ENCODE measurements around the gene ATG9B. TPM values are rescaled to one million over a fixed set of nuclear protein-coding genes. Genes with fewer than 3 reads are reported as not detected.
A peak's percentile ranks its signal among the peaks of the same experiment; 100 is the strongest.
"Not testable (repeated sequence)": the region's sequence is repeated elsewhere in the genome, so short reads cannot be mapped to it uniquely, and the experiment has no call there.

The ATG9B gene
- total RNA-seq, 4 donors from 2014 or later: 27.0 to 195 (median 122) TPM

DNA sequence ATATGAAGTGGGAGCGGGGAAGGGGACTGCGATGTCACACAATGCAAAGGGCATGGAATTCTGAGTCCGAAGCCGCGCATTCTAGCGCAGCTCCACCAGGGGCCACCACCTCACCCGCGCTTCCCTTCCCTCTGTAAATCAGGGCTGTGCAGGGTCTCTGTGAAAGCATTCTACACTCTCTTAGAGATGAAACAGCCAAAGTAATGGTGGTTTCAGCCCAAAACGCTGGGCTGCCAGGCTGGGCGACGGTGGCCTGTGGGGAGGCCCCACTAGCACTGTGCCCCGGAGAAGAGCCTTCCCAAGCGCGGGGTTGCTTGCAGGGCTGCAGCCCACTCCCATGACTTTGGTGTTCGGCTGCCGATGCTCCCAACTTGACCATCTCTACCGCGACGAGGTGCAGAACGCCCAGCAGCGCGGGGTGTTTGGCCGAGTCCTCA is 11.4 kb downstream of the ATG9B start:
- Histone ChIP-seq H3K9me3 (no peaks in the 10 kb centered on the region), H3K36me3 (no peaks in the 10 kb centered on the region), H3K27me3 (peaks cover 53% of the 10 kb centered on the region), H3K4me3 (peak overlapping the region; percentile 44), H3K4me1 (peaks cover 48% of the 10 kb centered on the region), H3K27ac (no peak overlapping the region)
- 47% methylated on average over 12 of the region's 23 CpGs for WGBS
- no peak for DNase-seq (ENCODE audit: low spot score in 2 of 2)
- TF ChIP-seq, protein P1, sequence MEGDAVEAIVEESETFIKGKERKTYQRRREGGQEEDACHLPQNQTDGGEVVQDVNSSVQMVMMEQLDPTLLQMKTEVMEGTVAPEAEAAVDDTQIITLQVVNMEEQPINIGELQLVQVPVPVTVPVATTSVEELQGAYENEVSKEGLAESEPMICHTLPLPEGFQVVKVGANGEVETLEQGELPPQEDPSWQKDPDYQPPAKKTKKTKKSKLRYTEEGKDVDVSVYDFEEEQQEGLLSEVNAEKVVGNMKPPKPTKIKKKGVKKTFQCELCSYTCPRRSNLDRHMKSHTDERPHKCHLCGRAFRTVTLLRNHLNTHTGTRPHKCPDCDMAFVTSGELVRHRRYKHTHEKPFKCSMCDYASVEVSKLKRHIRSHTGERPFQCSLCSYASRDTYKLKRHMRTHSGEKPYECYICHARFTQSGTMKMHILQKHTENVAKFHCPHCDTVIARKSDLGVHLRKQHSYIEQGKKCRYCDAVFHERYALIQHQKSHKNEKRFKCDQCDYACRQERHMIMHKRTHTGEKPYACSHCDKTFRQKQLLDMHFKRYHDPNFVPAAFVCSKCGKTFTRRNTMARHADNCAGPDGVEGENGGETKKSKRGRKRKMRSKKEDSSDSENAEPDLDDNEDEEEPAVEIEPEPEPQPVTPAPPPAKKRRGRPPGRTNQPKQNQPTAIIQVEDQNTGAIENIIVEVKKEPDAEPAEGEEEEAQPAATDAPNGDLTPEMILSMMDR (IDR thresholded peaks at IDR 0.05): peak in 1 of 2 donors; percentile 53
- TF ChIP-seq EP300 (IDR thresholded peaks at IDR 0.05) (no peak), POLR2A (IDR thresholded peaks at IDR 0.05) (no peak)

DNA sequence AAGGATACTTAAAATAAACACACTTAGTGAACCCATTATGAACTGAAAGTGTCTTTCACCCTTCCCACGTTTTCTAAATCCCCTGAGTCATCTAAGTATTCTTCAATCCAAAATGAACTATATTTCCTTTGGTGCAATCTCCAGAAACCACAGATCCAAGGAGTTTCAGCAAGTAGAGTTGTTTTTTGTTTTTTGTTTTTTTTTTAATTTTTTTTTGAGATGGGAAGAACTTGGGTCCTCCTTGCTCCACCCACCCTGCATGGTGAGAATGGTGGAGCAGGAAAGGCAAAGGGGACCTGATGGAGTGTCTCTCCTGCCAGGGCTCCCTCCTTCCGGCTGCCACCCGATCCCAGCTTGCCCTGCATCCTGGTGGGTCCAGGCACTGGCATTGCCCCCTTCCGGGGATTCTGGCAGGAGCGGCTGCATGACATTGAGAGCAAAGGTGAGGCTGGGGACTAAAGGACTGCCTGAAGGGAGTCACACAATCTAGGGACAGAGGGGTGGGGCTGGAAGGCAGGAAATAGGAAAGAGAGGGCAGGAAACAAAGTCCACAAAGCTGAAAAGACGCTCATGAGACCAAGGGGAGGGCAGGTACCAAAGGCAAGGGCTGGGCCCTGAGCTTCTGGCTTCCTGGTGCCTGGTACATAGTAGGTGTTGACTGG is 12.1 kb downstream of the ATG9B start:
- Histone ChIP-seq H3K27ac (no peak overlapping the region), H3K4me3 (no peak overlapping the region), H3K27me3 (peaks cover 45% of the 10 kb centered on the region), H3K9me3 (no peaks in the 10 kb centered on the region), H3K4me1 (peaks cover 42% of the 10 kb centered on the region), H3K36me3 (no peaks in the 10 kb centered on the region)
- 75% methylated on average over 6 of the region's 6 CpGs for WGBS
- TF ChIP-seq, protein P1 (IDR thresholded peaks at IDR 0.05): no peak
- TF ChIP-seq POLR2AphosphoS5 (IDR thresholded peaks at IDR 0.05): no peak
- no peak for TF ChIP-seq EP300 (IDR thresholded peaks at IDR 0.05)
- TF ChIP-seq POLR2A (IDR thresholded peaks at IDR 0.05): no peak
- no peak for DNase-seq (ENCODE audit: low spot score in 2 of 2)

DNA sequence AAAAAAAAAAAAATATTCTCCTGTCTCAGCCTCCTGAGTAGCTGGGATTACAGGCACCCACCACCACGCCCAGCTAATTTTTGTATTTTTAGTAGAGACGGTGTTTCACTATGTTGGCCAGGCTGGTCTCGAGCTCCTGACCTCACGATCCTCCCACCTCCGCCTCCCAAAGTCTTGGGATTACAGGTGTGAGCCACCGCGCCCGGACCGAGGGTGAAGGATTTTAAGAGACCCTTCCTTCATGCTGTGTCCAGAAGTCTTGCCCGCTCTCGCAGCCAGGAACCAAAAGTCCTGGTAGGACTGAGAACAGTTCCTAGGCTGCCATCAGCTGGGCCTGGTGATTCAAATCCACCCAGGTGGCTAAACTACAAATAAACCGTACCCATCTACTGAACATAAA is 12.7 kb downstream of the ATG9B start:
- H3K27me3 ChIP-seq: peaks cover 42% of the 10 kb centered on the region

DNA sequence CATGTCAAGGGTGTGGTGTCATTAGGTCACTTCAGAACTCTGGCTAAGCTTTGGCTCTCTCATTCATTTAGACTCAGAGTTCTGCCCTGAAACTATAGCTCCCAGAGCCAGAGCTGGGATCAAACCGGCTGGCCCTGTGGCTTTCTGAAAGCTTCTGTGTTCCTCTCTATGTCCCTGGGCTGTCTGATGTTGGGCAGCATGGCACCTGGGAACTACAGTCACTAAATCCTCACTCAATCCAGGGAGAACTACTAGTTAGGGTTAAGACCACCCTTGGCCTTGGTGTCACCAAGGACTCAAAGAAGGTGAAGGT is 13.2 kb downstream of the ATG9B start:
- Histone ChIP-seq H3K36me3 (no peaks in the 10 kb centered on the region), H3K27ac (no peak overlapping the region), H3K4me1 (peaks cover 42% of the 10 kb centered on the region), H3K27me3 (peaks cover 36% of the 10 kb centered on the region), H3K9me3 (no peaks in the 10 kb centered on the region), H3K4me3 (no peak overlapping the region)
- no peak for DNase-seq (ENCODE audit: low spot score in 2 of 2)
- WGBS: no CpG with 5 or more reads among the region's 1 CpG
- TF ChIP-seq POLR2A (IDR thresholded peaks at IDR 0.05) (no peak), EP300 (IDR thresholded peaks at IDR 0.05) (no peak), POLR2AphosphoS5 (IDR thresholded peaks at IDR 0.05) (no peak)
- TF ChIP-seq, protein P1 (IDR thresholded peaks at IDR 0.05): no peak

More for the DNA sequence above, 12.7 kb downstream of the ATG9B start:
- peaks cover 42% of the 10 kb centered on the region for H3K4me1 ChIP-seq
- WGBS: 87% methylated on average over 12 of the region's 12 CpGs
- not testable (repeated sequence) for H3K9me3 ChIP-seq; H3K36me3 ChIP-seq; H3K4me3 ChIP-seq; DNase-seq (ENCODE audit: low spot score in 2 of 2); H3K27ac ChIP-seq

DNA sequence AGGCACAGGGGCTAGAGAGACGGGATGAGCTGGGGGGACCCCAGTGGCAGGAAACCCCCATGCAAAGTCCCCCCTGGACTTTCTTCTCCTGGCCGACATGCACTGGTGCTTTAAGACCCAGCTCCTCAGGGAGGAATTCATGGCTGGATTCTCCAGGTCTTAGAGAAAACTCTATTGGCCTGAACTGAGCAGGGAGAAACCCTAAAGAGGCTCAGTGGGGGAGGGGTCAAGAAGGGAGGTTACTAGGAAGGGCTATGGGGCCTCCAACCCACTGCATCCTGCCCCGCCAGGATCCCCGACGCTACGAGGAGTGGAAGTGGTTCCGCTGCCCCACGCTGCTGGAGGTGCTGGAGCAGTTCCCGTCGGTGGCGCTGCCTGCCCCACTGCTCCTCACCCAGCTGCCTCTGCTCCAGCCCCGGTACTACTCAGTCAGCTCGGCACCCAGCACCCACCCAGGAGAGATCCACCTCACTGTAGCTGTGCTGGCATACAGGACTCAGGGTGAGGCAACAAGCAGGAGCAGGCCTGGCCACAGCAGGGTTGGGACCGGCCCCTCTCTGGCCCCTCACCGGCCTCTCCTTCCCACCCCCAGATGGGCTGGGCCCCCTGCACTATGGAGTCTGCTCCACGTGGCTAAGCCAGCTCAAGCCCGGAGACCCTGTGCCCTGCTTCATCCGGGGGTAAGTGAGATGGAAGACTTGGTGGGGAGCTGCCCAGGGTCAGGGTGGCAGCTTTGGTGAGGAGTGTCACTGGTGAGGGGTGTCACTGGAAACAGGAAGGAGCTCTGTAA is 13.8 kb downstream of the ATG9B start:
- Histone ChIP-seq H3K27me3 (peaks cover 33% of the 10 kb centered on the region), H3K27ac (no peak overlapping the region), H3K4me1 (peaks cover 42% of the 10 kb centered on the region), H3K9me3 (no peaks in the 10 kb centered on the region), H3K36me3 (no peaks in the 10 kb centered on the region), H3K4me3 (no peak overlapping the region)
- TF ChIP-seq POLR2AphosphoS5 (IDR thresholded peaks at IDR 0.05) (no peak), EP300 (IDR thresholded peaks at IDR 0.05) (no peak), POLR2A (IDR thresholded peaks at IDR 0.05) (no peak)
- TF ChIP-seq, protein P1 (IDR thresholded peaks at IDR 0.05): no peak
- DNase-seq (ENCODE audit: low spot score in 2 of 2): no peak
- WGBS: 41% methylated on average over 3 of the region's 18 CpGs

All from suprapubic skin (tissue), 4 donors.